Stimulated activated CD8-positive, alpha-beta memory T cell treated with anti-CD3 and anti-CD28 coated beads, Interleukin-15, amount 100 ng/mL, for 1 hour (primary cell): ENCODE results near the gene ZC2HC1C.
"Not testable (repeated sequence)": the region's sequence is repeated elsewhere in the genome, so short reads cannot be mapped to it uniquely, and the experiment has no call there.

Experiments
- DNase-seq: peaks from one replicate; pipeline ENCODE4 v3.0.0-alpha.2; 2020; ENCODE audit warnings: low read depth

The ZC2HC1C gene

DNA sequence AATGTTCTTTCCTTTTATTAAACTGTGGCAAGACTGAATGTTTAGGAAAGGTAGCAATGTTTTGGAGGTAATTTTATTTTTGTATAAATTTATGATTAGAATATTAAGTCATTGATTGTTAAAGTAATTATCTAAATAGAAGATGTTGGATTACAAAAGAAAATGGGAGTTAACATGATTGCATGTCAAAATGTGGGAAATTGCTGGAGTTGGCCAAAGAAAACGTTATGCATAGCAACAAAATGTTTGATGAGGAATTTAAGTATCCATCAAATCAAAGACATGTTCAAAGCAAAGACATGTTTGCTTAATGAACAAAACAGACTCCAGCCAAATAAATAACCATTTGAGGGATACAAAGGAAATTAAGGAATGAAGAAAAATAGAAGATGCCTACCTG lies 15.0 kb upstream of the ZC2HC1C start:
- DNase-seq: no peak

DNA sequence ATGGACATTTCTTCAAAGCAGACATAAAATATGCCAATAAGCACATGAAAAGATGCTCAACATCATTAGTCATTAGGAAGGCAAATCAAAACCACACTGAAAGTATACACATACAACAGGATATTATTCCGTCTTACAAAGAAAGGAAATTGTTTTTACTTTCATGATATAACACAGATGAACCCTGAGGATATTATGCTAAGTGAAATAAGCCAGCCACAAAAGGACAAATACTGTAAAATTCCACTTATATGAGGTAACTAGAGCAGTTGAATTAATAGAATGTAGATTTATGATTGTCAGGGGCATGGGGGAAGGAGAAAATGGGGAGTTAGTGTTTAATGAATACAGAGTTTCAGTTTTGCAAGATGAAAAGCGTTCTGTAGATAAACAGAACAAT lies 9.8 kb upstream of the ZC2HC1C start:
- DNase-seq: no peak

DNA sequence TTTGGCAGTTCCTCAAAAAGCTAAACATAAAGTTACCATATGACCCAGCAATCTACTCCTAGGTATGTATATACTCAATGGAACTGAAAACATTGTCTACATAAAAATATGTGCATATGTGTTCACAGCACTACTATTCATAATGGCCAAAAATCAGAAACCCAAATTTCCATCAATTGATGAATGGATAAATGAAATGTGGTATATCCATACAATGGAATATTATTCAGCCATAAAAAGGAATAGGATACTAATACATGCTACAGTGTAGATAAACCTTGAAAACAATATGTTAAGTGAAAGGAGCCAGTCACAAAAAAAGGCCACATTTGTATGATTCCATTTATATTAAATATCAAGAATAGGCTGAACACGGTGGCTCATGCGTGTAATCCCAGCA lies 9.0 kb upstream of the ZC2HC1C start:
- DNase-seq: no peak

DNA sequence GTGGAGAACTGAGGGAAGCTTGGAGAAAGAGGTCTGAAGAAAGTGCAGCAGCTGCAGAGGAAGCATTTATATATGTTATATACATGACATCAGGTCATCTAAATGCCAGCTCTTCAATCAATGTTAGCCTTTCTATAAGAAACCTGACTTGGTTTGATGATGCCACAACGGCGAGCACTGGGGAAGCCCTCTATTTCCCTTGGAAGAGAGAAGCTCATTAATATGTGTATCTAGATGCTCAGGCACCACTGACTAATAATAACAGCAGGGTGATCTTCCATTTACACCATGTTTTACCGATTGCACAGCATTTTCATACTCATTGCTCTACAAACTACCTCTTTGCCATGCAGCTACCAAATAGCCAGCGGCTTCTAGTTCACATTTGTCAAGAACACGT lies 6.4 kb upstream of the ZC2HC1C start:
- no peak for DNase-seq

DNA sequence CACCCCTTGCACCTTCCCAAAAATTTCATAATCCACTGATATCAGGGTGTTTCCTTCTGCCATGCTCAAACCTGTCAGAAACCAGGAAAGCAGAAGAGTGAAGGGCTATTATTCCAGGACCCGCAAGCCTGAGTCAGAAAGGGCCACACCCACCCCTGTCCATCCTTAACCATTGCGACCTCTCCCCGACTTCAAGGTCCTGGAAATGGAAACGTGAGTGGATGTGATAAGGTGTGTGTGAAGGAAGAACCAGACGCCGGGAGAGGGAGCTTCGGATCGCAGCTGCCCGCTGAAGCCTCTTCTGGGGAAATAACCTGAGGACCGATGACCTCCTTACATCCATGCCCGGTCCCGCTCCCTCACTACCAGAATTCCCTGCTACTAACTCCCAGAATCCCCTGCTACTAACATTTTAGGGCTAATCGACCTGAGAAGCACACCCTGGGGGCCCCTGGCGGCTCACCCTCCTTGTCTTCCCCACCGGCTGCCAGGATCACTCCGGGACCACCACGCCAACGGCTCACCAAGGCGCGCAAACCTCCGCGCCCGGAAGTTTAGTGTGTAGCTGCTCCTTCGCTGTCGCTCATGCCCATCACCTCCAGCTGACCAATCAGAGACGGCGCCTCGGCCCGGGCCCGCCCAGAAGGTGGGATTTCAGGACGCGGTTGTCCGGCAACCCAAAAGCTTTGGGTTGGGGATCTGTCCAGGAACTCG lies 5.8 kb upstream of the ZC2HC1C start, which contains the start of gene ACYP1:
ACYP1 (minus strand) TSS at position 534 of the 714 bp plus-strand sequence; CDS start at position 63, 471 bp downstream.
- DNase-seq: peak; percentile 83

DNA sequence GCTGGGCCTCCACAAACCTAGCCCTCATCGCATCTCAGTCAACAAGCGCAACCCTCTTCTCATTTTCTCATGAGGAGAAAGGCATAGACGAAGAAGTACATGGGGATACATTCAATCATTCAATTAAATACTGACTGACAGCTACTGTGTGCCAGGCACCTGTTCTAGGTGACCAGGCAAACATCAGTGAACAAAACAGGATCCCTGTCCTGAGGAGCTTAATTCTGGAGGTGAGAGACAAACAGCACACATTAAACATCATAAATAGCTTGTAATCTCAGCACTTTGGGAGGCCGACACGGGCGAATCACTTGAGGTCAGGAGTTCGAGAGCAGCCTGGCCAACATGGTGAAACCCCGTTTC lies 5.3 kb upstream of the ZC2HC1C start:
- DNase-seq: no peak

DNA sequence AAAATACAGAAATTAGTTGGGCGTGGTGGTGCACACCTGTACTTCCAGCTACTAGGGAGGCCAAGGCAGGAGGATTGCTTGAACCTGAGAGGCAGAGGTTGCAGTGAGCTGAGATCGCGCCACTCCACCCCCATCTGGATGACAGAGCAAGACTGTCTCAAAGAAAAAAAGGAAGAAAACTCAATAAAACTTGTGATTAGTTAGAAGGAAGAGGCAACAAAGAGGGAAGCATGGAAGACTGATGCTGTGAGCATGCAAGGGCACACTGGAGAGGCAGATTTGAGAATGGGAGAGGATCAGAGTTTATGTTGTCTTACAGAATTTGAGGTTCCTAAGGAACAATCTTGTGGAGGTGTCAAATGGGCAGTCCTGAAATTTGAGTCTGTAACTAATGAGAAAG lies 2.8 kb upstream of the ZC2HC1C start:
- no peak for DNase-seq

DNA sequence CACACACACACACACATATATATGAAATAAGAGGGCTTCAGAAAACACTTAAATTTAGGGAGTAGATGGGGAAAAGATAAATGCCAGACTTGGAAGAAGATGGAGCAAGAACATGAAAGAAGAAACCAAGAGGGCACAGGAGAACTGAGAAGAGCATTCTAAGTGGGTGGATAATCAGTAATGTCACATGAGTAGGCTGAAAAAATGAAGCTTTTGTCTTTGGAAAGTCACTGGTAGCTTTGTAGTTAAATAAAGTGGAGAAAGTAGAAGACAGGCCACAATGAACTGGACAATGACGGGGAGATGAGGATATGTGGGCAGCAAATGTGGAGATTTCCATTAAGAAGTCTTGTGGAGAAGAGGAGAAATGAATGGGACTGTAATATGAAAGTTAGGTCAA lies 2.2 kb upstream of the ZC2HC1C start:
- DNase-seq: no peak

DNA sequence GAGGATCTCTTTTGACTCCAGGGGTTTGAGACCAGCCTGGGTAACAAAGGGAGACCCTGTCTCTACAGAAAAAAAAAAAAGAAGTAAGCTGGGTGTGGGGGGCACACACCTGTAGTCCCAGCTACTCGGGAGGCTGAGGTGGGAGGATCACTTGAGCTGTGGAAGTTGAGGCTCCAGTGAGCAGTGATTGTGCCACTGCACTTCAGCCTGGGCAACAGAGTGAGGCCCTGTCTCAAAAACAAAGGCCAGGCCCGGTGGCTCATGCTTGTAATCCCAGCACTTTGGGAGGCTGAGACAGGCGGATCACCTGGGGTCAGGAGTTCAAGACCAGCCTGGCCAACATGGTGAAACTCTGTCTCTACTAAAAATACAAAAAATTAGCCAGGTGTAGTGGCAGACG lies 1.7 kb upstream of the ZC2HC1C start:
- DNase-seq: not testable (repeated sequence)

DNA sequence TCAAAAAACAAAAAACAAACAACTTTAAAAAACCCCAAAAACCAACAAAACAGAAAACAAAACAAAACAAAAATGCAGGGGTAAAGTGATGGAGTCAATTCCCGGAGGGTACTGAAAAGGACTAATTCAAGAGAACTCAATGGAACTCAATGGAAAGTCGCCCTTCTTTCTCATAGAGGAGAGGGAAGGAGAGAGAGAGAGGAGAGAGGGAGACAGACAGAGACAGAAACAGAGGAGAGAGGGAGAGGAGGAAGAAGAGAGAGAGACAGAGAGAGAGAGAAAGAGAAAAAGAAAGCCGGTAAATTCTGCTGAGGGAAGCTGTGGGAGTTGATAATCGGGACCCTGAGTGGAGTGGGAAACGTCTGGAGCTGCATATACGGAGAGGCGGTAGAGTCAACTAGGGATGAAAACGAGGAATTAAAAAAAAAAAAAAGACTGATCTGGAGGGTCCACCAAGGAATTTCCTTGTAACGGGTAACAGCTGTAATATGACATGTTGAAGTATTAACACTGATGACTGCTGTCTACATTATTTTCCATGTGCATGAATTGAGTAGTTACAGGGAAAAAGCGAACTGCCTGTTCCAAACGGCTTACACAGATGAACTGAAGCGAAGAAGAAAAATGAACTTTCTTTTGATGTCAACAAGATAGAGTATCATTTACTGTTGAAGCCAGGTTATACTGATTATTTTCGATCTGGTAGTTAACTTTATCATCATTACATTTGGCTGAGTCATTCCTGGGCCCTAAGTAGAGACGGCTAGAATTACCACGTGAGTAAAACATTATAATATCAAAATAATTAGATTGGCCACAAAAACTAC lies 934 bp upstream of the ZC2HC1C start:
- no peak for DNase-seq

DNA sequence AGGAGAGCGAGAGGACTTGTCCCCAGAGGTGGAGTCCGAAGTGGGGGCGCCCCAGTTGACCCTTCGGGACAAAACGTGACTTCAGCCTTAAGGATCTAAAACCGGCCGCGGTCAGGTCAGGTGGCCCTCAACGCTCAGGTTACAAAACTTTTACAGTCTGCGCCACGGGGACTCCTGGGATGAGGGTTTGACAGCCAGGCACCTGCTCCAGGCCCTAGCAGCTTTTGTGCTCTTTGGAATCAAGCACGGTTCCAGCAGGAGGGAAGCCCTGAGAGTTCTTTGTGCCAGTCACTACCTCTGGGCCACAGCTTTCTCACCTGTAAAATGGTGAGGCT lies 337 bp downstream of the ZC2HC1C start:
- no peak for DNase-seq

DNA sequence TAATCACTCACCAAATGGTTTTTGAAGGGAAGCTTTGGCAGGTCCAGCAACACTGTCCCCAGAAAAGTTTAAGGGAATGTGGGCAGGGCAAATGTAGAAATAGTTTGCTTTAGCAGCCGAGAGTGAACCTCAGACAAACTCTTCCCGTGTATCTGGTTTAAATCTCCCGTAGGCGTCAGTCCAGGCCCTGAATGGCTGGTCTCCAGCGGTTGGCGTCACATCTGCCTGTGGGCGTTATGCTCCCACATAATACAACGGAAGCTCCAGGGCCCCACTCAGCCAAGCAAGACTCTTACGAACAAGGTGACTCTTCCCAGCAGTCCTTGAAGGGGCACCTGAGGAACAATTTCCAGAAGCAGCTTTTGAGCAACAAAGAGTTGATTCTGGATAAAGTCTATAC lies 942 bp downstream of the ZC2HC1C start:
- DNase-seq: no peak

DNA sequence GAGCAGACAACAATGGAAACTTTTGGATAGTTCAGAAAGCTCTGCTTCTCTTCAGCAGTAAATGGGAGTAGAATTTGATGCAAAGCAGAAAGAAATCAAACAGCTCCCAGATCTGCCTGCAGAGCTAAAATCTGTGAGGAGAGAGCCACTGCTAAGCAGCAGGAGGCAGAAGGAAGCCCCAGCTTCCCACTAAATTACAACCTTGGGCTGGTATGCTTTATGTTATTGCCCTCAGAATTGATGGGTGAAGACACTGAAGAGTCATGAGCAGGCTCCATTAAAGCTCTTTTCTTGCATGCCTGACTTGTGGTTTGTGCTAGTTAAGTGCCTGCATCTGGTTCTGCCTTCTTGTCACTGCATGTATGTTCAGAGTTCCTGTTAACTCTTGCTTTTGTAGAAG lies 8.4 kb downstream of the ZC2HC1C start:
- DNase-seq: no peak

DNA sequence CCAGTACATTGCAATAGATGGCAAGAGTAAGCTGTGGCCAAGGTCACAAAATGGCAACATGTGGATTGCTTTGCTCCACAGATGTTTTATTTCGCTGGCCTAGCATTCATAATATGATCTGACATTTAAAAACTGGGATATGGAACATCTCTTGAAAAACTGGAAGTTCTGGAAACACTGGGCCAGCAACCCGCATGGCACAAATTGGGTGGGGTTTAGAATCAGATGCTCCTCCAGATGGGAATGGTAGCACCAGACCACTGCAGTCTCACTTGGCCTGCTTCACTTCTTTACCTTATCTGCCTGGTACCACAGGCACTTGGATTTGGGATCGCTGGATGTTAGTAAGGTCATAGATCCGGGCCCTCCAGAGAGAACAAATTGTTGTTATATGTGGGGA lies 10.1 kb downstream of the ZC2HC1C start:
- DNase-seq: no peak

DNA sequence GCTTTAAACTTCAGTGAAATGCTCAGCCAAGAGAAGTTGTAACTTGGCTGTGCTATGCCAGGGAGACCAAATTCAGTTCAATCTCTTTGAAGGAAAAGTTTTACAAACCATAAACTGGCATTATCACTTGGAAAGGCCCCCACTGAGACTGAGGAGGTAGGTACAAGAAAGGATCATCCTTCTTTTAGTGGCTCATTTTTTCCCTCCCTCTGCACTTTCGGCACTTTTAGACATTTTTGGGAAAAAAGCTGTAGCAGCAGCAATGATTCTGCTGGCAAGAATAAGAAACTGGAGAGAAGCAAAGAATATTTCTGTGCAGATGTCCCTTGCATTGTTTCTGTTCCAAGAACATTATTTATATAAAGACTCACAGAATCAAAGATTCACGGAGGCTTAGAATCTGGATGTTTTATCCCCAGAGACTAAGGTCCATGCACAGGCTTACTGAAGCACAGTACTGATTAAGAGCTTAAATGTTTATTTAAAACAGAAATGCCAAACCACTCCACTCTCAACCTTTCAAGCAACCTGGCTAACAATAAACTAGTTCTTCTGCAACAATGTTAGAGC lies 12.3 kb downstream of the ZC2HC1C start:
- DNase-seq: no peak

DNA sequence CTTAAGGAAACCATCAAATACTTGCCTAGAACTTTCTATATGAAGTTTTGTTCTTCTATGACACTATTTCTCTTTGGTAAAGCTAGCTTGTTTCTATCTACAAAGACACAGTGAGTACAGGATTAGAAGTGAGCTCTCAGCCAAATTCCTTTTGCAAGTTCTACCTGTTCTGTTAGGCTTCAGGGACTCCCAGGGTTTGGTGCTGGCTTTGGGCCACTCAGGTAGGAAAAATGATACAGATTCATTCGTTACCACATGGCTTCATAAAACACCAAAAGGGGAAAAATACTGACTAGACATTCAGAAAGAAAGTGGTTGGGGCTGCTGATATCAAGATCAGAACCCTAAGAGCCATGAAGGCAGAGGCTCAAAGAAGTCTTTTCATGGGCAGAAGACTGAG lies 13.8 kb downstream of the ZC2HC1C start:
- DNase-seq: no peak

DNA sequence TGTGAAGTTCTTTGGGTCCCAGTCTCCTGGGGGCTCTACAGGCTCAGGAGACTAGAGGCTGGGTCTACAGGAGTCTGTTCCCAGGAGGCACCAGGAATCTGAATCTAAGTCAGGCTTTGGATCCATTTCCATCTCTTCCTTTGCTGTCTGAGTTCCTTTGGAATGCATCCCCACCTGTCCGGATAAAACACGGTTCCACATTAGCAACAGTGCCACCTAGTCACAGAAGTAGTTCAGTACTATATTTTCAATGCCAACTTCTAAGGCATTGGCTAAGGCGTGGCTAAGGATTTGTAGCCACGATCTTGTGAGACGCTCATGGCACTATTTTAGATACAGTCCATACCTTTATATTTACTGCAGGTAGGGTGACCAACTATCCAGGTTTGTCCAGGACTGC lies 15.1 kb downstream of the ZC2HC1C start:
- DNase-seq: no peak

DNA sequence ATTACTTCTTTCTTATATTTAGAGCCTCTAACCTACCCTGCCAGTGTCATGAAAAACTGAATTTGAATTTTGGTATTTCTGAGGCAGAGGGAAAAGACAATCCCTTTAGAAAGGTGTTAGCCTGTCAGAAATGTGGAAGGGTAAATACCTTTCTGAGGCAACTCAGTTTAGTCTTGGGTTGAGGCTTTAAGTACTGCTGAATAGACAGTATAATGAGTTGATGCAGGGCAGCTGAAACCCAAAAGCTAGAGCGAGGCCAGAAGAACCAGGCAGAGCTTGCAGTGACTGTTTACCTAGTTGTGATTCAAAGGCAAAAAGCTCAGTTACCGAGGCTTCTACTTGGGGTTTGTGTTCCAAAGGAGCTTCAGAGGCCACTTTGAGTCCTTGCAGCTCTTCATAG lies 18.7 kb downstream of the ZC2HC1C start:
- no peak for DNase-seq

DNA sequence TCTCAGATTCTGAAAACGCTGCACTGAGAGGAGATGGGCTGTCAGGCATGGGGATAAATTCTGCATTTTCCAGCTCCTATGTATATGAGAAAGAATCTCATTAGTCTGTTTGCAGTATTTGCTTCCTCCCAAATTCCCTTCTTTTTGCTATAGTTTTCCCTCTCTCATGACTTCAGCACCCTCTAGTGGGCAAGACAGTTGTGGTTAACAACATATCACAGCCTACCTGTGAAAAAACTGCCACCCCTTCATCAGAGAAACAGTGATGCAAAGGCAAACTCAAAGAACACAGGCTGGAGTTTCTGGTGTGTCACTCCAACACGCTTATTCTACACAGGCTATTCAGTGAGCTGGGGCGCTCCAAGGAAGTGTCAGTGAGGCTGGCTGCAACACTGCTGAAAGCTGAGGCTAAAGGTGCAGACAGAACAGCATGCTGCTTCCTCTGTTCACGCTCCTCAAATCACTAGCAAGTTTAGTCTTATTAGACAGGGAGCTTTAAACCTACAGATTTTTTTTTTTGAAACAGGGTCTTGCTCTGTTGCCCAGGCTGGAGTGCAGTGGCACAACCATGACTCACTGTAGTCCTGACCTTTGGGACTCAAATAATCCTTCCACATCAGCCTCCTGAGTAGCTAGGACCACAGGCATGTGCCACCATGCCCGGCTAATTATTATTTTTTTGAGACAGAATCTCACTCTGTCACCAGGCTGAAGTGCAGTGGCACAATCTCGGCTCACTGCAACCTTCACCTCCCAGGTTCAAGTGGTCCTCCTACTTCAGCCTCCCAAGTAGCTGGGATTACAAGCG lies 19.3 kb downstream of the ZC2HC1C start:
- peak; percentile 12 for DNase-seq

DNA sequence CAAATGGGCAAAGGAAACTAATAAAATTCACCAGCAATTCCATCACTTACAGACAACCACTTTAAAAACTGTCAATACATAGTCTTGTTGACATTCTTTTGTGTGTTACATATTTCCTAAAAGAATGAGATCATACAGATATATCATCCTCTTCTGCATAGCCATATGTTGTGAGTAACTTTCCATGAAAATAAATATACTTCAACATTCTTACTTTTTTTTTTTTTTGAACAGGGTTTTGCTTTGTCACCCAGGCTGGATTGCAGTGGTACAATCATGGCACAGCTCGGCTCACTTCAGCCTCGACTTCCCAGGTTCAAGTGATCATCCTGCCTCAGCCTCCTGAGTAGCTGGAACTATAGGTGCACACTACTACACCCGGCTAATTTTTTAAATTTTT lies 20.9 kb downstream of the ZC2HC1C start:
- no peak for DNase-seq

DNA sequence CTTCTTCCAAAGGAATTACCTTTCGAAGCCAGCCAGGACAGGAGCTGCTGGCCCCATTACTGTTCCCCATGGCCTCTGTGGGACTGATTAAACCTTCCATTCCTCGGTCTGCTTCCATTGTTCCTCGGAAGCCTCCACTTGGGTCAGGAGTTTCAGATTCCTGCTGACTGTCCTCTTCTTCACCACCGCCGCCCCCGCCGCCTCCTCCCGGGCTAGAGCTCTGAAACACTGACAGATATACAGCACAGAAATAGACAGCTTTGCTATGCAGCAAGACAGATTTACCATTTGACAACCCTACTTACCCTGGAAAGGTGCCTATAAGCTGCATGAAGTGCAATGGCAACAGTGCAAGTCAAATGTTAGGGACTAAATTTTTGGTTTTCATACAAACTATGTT lies 21.8 kb downstream of the ZC2HC1C start:
- DNase-seq: no peak

DNA sequence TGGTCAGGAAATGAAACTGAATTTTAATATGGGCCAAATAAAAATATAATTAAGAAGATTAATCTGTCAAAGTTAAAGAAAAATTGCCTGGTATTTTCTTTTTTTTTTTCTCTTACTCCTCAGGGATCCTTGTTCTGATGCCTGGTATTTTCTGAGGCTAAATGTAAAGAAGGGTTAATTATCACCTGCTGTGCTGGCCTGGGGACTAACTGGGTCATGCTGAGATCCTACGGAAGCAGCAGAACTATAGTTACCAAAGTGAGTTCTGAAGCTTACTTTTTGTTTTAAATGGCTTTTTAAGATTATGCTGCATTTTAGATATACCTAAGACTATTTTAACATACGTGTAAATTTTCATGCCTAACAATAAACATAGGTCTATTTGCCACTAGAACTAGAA lies 23.3 kb downstream of the ZC2HC1C start:
- DNase-seq: no peak

DNA sequence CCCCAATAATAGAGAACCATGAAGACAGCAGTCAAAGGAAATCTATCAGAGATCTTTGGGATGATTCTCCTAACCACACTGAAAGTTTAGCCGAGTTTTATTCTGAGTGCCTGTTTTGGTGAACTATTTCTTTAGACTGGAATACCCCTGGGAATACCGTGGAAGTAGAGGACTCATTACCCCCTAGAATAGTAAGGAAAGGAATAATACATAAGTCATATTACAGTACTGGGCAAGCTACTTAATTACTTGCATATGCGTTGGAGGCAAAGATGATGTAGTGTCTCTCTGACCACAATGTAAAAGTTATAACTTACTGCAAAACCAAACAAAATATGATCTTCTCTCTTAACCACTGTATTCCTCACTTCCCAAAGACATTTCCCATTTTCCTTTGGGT lies 25.5 kb downstream of the ZC2HC1C start:
- no peak for DNase-seq
